CD4-positive, alpha-beta T cell treated with Interleukin-21 for 1 hour (primary cell): ENCODE results near the gene PTPRM.

ENCODE experiments used
- DNase-seq: peaks from one replicate; pipeline ENCODE4 v3.0.0-alpha.2; 2020

PTPRM gene

GRCh38 chr18:8073167-8073566 is 506.1 kb downstream of the PTPRM start:
- no peak for DNase-seq

GRCh38 chr18:8080092-8080491 is 513.0 kb downstream of the PTPRM start:
- DNase-seq, result no peak

- no peak for DNase-seq
These were observed 514.2 kb downstream of the PTPRM start for GRCh38 chr18:8081267-8081666.

GRCh38 chr18:8081872-8082553 is 514.9 kb downstream of the PTPRM start:
- no peak for DNase-seq

GRCh38 chr18:8084160-8084559 is 517.0 kb downstream of the PTPRM start:
- no peak for DNase-seq

- DNase-seq, result no peak
These were observed 521.5 kb downstream of the PTPRM start for GRCh38 chr18:8088626-8089025.

- no peak for DNase-seq
These were observed 523.9 kb downstream of the PTPRM start for GRCh38 chr18:8091035-8091434.

- no peak for DNase-seq
These were observed 528.9 kb downstream of the PTPRM start for GRCh38 chr18:8095947-8096570.

- DNase-seq, result no peak
These were observed 530.3 kb downstream of the PTPRM start for GRCh38 chr18:8097399-8097798.

- no peak for DNase-seq
These were observed 530.8 kb downstream of the PTPRM start for GRCh38 chr18:8097927-8098326.

- no peak for DNase-seq
These were observed 539.5 kb downstream of the PTPRM start for GRCh38 chr18:8106603-8107002.

GRCh38 chr18:8107426-8107825 is 540.3 kb downstream of the PTPRM start:
- no peak for DNase-seq

GRCh38 chr18:8114480-8114879 is 547.4 kb downstream of the PTPRM start:
- DNase-seq, result no peak

GRCh38 chr18:8116341-8117005 is 549.4 kb downstream of the PTPRM start:
- DNase-seq, result no peak

GRCh38 chr18:8117006-8117371 is 549.9 kb downstream of the PTPRM start:
- no peak for DNase-seq

- DNase-seq, result no peak
These were observed 554.0 kb downstream of the PTPRM start for GRCh38 chr18:8121101-8121500.

- DNase-seq, result no peak
These were observed 554.9 kb downstream of the PTPRM start for GRCh38 chr18:8121942-8122480.

- DNase-seq, result no peak
These were observed 557.4 kb downstream of the PTPRM start for GRCh38 chr18:8124232-8125146.

- no peak for DNase-seq
These were observed 563.0 kb downstream of the PTPRM start for GRCh38 chr18:8130096-8130495.

- no peak for DNase-seq
These were observed 565.9 kb downstream of the PTPRM start for GRCh38 chr18:8133032-8133431.

GRCh38 chr18:8133888-8134287 is 566.8 kb downstream of the PTPRM start:
- DNase-seq, result no peak

GRCh38 chr18:8139127-8139527 is 572.0 kb downstream of the PTPRM start:
- no peak for DNase-seq

- DNase-seq, result no peak
These were observed 572.8 kb downstream of the PTPRM start for GRCh38 chr18:8139891-8140406.
